ENCODE results near the gene TMEM40. TPM values are rescaled to one million over a fixed set of nuclear protein-coding genes. Genes with fewer than 3 reads are reported as not detected.

The TMEM40 gene
- total RNA-seq, 6 experiments from 2014 or later, result 0.35 to 1.1 (median 0.51) TPM; not detected in 3

DNA sequence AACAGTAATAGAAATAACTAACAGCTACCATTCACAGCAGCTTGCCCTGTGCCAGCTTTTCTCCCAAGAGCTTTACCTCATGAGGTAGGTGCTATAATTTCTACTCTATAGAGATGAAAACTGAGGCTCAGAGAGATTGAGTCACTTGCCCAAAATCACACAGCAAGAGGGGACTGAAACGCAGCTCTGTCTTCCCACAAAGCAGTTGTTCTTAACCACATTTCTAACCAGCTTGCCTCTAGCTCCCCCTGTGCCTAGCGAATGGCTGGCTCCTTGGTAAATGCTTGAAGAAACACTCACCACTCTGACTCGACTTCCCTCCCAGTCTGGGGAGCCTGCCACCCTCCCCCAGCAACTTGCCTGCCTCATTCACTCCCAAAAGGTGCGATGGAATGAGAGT lies 15.6 kb upstream of the TMEM40 start:
- no peak overlapping the region for H3K27ac ChIP-seq
- intact Hi-C loops (cut with DNase I), result no loop called here

DNA sequence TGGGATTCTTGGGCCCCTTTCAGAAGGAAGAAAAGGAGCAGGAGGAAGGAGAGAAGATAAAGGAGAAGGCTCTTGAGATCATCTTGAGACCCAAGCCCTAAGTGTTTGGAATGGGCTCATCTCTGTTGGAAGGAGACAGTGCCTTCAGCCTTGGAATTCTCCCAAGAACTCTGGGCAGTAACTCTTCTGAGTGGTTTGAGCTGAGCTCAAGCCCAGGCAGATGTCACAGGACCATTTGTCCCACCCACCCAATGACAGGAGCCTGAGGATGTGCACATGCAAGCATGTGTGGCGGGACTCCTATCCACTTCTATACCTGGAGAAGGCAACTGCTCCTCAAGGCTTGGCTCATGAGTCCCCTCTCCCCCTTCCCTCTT lies 14.6 kb upstream of the TMEM40 start:
- intact Hi-C loops (cut with DNase I), result no loop called here
- H3K4me1 ChIP-seq, result no peaks in the 10 kb centered on the region
- no peak overlapping the region for H3K4me3 ChIP-seq
- no peaks in the 10 kb centered on the region for H3K27me3 ChIP-seq
- no peak for DNase-seq
- ATAC-seq, result no peak
- no peaks in the 10 kb centered on the region for H3K36me3 ChIP-seq
- no peak overlapping the region for H3K27ac ChIP-seq
- no CpG with 5 or more reads among the region's 1 CpG for WGBS (ENCODE audit: insufficient coverage, low coverage, low lambda C conversion rate, missing lambda C conversion rate)
- TF ChIP-seq, protein P1, sequence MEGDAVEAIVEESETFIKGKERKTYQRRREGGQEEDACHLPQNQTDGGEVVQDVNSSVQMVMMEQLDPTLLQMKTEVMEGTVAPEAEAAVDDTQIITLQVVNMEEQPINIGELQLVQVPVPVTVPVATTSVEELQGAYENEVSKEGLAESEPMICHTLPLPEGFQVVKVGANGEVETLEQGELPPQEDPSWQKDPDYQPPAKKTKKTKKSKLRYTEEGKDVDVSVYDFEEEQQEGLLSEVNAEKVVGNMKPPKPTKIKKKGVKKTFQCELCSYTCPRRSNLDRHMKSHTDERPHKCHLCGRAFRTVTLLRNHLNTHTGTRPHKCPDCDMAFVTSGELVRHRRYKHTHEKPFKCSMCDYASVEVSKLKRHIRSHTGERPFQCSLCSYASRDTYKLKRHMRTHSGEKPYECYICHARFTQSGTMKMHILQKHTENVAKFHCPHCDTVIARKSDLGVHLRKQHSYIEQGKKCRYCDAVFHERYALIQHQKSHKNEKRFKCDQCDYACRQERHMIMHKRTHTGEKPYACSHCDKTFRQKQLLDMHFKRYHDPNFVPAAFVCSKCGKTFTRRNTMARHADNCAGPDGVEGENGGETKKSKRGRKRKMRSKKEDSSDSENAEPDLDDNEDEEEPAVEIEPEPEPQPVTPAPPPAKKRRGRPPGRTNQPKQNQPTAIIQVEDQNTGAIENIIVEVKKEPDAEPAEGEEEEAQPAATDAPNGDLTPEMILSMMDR (IDR thresholded peaks at IDR 0.05), result no peak
- TF ChIP-seq POLR2A (IDR thresholded peaks at IDR 0.05), result no peak
- no peaks in the 10 kb centered on the region for H3K9me3 ChIP-seq

More for the DNA sequence above, 15.6 kb upstream of the TMEM40 start:
- DNase-seq, result no peak
- Histone ChIP-seq H3K4me3 (no peak overlapping the region), H3K36me3 (no peaks in the 10 kb centered on the region), H3K4me1 (no peaks in the 10 kb centered on the region), H3K27me3 (no peaks in the 10 kb centered on the region), H3K9me3 (no peaks in the 10 kb centered on the region)
- WGBS (ENCODE audit: insufficient coverage, low coverage, low lambda C conversion rate, missing lambda C conversion rate), result 40% methylated on average over 3 of the region's 4 CpGs
- ATAC-seq, result no peak
- no peak for TF ChIP-seq POLR2A (IDR thresholded peaks at IDR 0.05)
- TF ChIP-seq, protein P1 (IDR thresholded peaks at IDR 0.05), result no peak

DNA sequence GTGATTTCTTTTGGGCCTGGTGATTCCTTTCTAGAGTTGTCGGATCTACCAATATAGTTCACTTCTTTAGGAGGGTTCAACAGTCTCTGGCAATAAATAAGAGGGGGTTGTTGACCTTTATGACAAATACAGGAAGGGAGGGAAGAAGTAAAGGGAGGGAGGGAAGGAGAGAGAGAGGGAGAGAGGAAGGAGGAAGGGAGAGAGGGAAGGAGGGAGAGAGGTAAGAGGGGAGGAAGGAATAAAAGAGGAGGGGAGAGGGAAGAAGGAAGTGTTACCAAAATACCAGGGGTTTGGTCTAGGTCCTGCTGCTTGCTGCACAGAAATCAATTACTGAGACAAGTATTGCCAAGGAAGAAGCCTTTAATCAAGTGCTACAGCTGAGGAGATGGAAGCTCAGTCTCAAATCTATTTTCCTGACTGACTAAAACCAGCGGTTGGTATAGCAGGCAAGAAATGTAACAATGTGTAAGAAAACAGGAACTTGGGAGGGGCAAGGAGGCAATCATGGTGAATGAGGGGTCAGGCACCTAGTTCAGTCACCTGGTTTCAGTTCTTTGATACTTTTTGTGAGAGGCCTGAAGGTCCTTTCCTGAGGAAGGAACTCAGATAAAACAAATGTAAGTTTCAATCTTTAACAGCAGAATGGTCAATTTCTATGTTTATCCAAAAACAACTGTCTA lies 14.1 kb upstream of the TMEM40 start:
- H3K4me3 ChIP-seq, result no peak overlapping the region
- H3K36me3 ChIP-seq, result no peaks in the 10 kb centered on the region
- TF ChIP-seq, protein P1 (IDR thresholded peaks at IDR 0.05), result no peak
- TF ChIP-seq POLR2A (IDR thresholded peaks at IDR 0.05), result no peak
- DNase-seq (no peak), ATAC-seq (no peak)
- no peak overlapping the region for H3K27ac ChIP-seq
- intact Hi-C loops (cut with DNase I), result no loop called here
- no peaks in the 10 kb centered on the region for H3K4me1 ChIP-seq
- H3K9me3 ChIP-seq, result no peaks in the 10 kb centered on the region
- WGBS (ENCODE audit: insufficient coverage, low coverage, low lambda C conversion rate, missing lambda C conversion rate), result 29% methylated on average over 2 of the region's 2 CpGs
- H3K27me3 ChIP-seq, result no peaks in the 10 kb centered on the region

DNA sequence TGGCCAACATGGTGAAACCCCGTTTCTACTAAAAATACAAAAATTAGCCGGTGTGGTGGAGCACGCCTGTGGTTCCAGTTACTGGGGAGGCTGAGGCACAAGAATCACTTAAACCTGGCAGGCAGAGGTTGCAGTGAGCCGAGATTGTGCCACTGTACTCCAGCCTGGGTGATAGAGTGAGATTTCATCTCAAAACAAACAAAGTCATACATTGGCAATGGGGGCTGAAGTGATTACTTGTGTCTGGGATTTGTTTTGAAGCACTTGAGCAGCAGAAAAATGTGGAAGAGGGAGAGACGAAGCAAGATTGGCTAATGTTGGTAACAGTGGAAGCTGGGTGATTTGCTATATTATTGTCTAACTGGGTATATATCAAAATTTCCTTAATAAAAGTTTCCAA lies 13.4 kb upstream of the TMEM40 start:
- no peak for ATAC-seq
- H3K36me3 ChIP-seq, result no peaks in the 10 kb centered on the region
- H3K27me3 ChIP-seq, result no peaks in the 10 kb centered on the region
- no peak for TF ChIP-seq POLR2A (IDR thresholded peaks at IDR 0.05)
- TF ChIP-seq, protein P1 (IDR thresholded peaks at IDR 0.05), result no peak
- no peak for DNase-seq
- WGBS (ENCODE audit: insufficient coverage, low coverage, low lambda C conversion rate, missing lambda C conversion rate), result 60% methylated on average over 5 of the region's 5 CpGs
- H3K4me1 ChIP-seq, result no peaks in the 10 kb centered on the region
- intact Hi-C loops (cut with DNase I), result no loop called here
- no peaks in the 10 kb centered on the region for H3K9me3 ChIP-seq
- H3K27ac ChIP-seq, result no peak overlapping the region
- H3K4me3 ChIP-seq, result no peak overlapping the region
